WTC11 (cell line): ENCODE measurements around the gene TRIM2. TPM values are rescaled to one million over a fixed set of nuclear protein-coding genes. Genes with fewer than 3 reads are reported as not detected.
A peak's percentile ranks its signal among the peaks of the same experiment; 100 is the strongest.

ENCODE experiments used
- AFF4 ChIP-seq: sonication (generic); formaldehyde crosslinking; IDR thresholded peaks from 2 replicates; pipeline ENCODE4 v1.8.1; 2023; ENCODE audit warnings: mild to moderate bottlenecking, missing genetic modification reagents, borderline replicate concordance
- ATF2 ChIP-seq: sonication (generic); formaldehyde crosslinking; IDR thresholded peaks from 2 replicates; pipeline ENCODE4 v1.8.1; 2022; ENCODE audit warnings: low read depth, missing genetic modification reagents, borderline replicate concordance
- ATF6 ChIP-seq: sonication (generic); formaldehyde crosslinking; IDR thresholded peaks from 2 replicates; pipeline ENCODE4 v1.8.1; 2023; ENCODE audit warnings: mild to moderate bottlenecking, missing genetic modification reagents
- CREB1 ChIP-seq: sonication (generic); formaldehyde crosslinking; IDR thresholded peaks from 2 replicates; pipeline ENCODE4 v1.8.0; 2023; ENCODE audit warnings: mild to moderate bottlenecking, missing genetic modification reagents
- CREM ChIP-seq: sonication (generic); formaldehyde crosslinking; IDR thresholded peaks from 2 replicates; pipeline ENCODE4 v1.8.1; 2022; ENCODE audit warnings: mild to moderate bottlenecking, missing genetic modification reagents, moderate library complexity
- CTCF ChIP-seq: fragments of 200-600 bp; IDR thresholded peaks from 2 replicates; pipeline ENCODE4 v1.8.0; 2022; ENCODE audit warnings: antibody characterized with exemption
- E2F5 ChIP-seq: sonication (generic); formaldehyde crosslinking; IDR thresholded peaks from 2 replicates; pipeline ENCODE4 v1.8.1; 2022; ENCODE audit warnings: mild to moderate bottlenecking, moderate library complexity, missing genetic modification reagents
- FOXK1 ChIP-seq: sonication (generic); formaldehyde crosslinking; IDR thresholded peaks from 2 replicates; pipeline ENCODE4 v1.8.0; 2022; ENCODE audit warnings: mild to moderate bottlenecking, moderate library complexity, missing genetic modification reagents
- JUN ChIP-seq: sonication (generic); formaldehyde crosslinking; IDR thresholded peaks from 2 replicates; pipeline ENCODE4 v1.8.0; 2023; ENCODE audit warnings: mild to moderate bottlenecking, missing genetic modification reagents
- NFYB ChIP-seq: sonication (generic); formaldehyde crosslinking; conservative IDR thresholded peaks from 2 replicates; pipeline ENCODE4 v1.8.0; 2022; ENCODE audit warnings: low read depth, missing genetic modification reagents
- NR3C1 ChIP-seq: sonication (generic); formaldehyde crosslinking; conservative IDR thresholded peaks from 2 replicates; pipeline ENCODE4 v1.8.1; 2023; ENCODE audit warnings: low read depth, mild to moderate bottlenecking, missing genetic modification reagents
- PRDM15 ChIP-seq: sonication (generic); formaldehyde crosslinking; IDR thresholded peaks from 2 replicates; pipeline ENCODE4 v1.8.0; 2022; ENCODE audit warnings: missing genetic modification reagents
- RORB ChIP-seq: fragments of 250-450 bp; sonication (Bioruptor Pico); IDR thresholded peaks from 2 replicates; pipeline ENCODE4 v1.9.0; 2021; ENCODE audit warnings: mild to moderate bottlenecking
- SMAD4 ChIP-seq: sonication (generic); formaldehyde crosslinking; IDR thresholded peaks from 2 replicates; pipeline ENCODE4 v1.8.0; 2022; ENCODE audit warnings: mild to moderate bottlenecking, missing genetic modification reagents
- ZNF425 ChIP-seq: fragments of 250-450 bp; sonication (Bioruptor Pico); conservative IDR thresholded peaks from 2 replicates; pipeline ENCODE4 v1.9.0; 2021; ENCODE audit warnings: mild to moderate bottlenecking
- ZNF532 ChIP-seq: fragments of 250-450 bp; sonication (Bioruptor Pico); IDR thresholded peaks from 2 replicates; pipeline ENCODE4 v1.9.0; 2021; ENCODE audit warnings: mild to moderate bottlenecking, borderline replicate concordance
- total RNA-seq: library from RNA; stranded (reverse); gene quantifications from 3 replicates; pipeline ENCODE4 v1.2.3, GENCODE V29; 2021

Gene TRIM2
- total RNA-seq, 1 experiment from 2014 or later = 54.5 TPM

GRCh38 chr4:153344131-153345011 lies 140.1 kb downstream of the TRIM2 start, which contains the start of gene MND1 (continued):
- TF ChIP-seq RORB (CRISPR knock-in tag) (no peak), ATF6 (CRISPR knock-in tag) (no peak), FOXK1 (CRISPR knock-in tag) (peak; percentile 64), CTCF (peak; percentile 84), PRDM15 (CRISPR knock-in tag) (peak; percentile 95), CREB1 (CRISPR knock-in tag) (0 out of 2 replicates have a peak, but pooled peaks have one; percentile 13), NFYB (peak; percentile 19; the same call in 1 of the 2 replicates), JUN (no peak), ZNF532 (CRISPR knock-in tag) (no peak), ATF2 (CRISPR knock-in tag) (no peak), E2F5 (peak; percentile 98), NR3C1 (no peak), AFF4 (CRISPR knock-in tag) (peak; percentile 86), CREM (CRISPR knock-in tag) (no peak), SMAD4 (CRISPR knock-in tag) (peak; percentile 42; the same call in 1 of the 2 replicates), ZNF425 (CRISPR knock-in tag) (no peak)
